GM23338 (cell line): ENCODE results near the gene GNG10.

Source experiments
- CTCF ChIP-seq, 2 experiments: fragments of 200-600 bp in 1 of 2; sonication (generic) in 1 of 2; conservative IDR thresholded peaks; 2 replicates each; pipeline versions ENCODE4 v1.5.1 to v1.6.1; 2016 to 2017; ENCODE audit warnings: antibody characterized with exemption in 2 of 2, low read depth in 2 of 2, mild to moderate bottlenecking in 2 of 2, moderate library complexity in 1 of 2
- EZH2 ChIP-seq: fragments of 200-600 bp; sonication (generic); IDR thresholded peaks from one replicate; pipeline ENCODE4 v1.8.0; 2017; ENCODE audit warnings: antibody characterized with exemption, mild to moderate bottlenecking, low read depth; ENCODE audit not compliant: unreplicated experiment
- EZH2phosphoT487 ChIP-seq: fragments of 200-600 bp; sonication (generic); IDR thresholded peaks from one replicate; pipeline ENCODE4 v1.8.1; 2018; ENCODE audit warnings: antibody characterized with exemption; ENCODE audit not compliant: unreplicated experiment
- POLR2AphosphoS5 ChIP-seq: IDR thresholded peaks from 2 replicates; pipeline ENCODE4 v1.6.1; 2016; ENCODE audit warnings: antibody characterized with exemption, low read depth
- REST ChIP-seq: IDR thresholded peaks from one replicate; pipeline ENCODE4 v1.6.1; 2018; ENCODE audit warnings: antibody characterized with exemption; ENCODE audit not compliant: unreplicated experiment
- STAT1 ChIP-seq: IDR thresholded peaks from one replicate; pipeline ENCODE4 v1.6.1; 2016; ENCODE audit warnings: antibody characterized with exemption; ENCODE audit not compliant: unreplicated experiment

GRCh38 chr9:111676116-111676515, 14.7 kb downstream of the GNG10 start:
- TF ChIP-seq CTCF (conservative IDR thresholded peaks at IDR 0.05; ENCODE audit: low read depth in 2 of 2) (no peak), POLR2AphosphoS5 (no peak), EZH2phosphoT487 (no peak), EZH2 (no peak), REST (no peak), STAT1 (no peak)
